Ishikawa (cell line): Measurements from ENCODE around the gene C12orf75.

Source experiments
- CEBPB ChIP-seq: IDR thresholded peaks from 2 replicates; pipeline ENCODE4 v1.6.1; 2012
- CREB1 ChIP-seq: IDR thresholded peaks from 2 replicates; pipeline ENCODE4 v1.6.1; 2012; ENCODE audit warnings: low read depth
- EGR1 ChIP-seq: IDR thresholded peaks from 2 replicates; pipeline ENCODE4 v1.6.1; 2012
- EP300 ChIP-seq: IDR thresholded peaks from 2 replicates; pipeline ENCODE4 v1.6.1; 2012; ENCODE audit warnings: borderline replicate concordance
- FOXM1 ChIP-seq: IDR thresholded peaks from 2 replicates; pipeline ENCODE4 v1.6.1; 2012; ENCODE audit warnings: low read depth, borderline replicate concordance
- MAX ChIP-seq: IDR thresholded peaks from 2 replicates; pipeline ENCODE4 v1.6.1; 2012
- NFIC ChIP-seq: IDR thresholded peaks from 2 replicates; pipeline ENCODE4 v1.6.1; 2012
- RAD21 ChIP-seq: IDR thresholded peaks from 2 replicates; pipeline ENCODE4 v1.6.1; 2012; ENCODE audit warnings: low read depth
- REST ChIP-seq: IDR thresholded peaks from 2 replicates; pipeline ENCODE4 v1.6.1; 2012; ENCODE audit warnings: low read depth, mild to moderate bottlenecking
- TAF1 ChIP-seq: IDR thresholded peaks from 2 replicates; pipeline ENCODE4 v1.6.1; 2012; ENCODE audit warnings: low read depth, mild to moderate bottlenecking
- TCF12 ChIP-seq: IDR thresholded peaks from 2 replicates; pipeline ENCODE4 v1.6.1; 2012; ENCODE audit warnings: low read depth
- TEAD4 ChIP-seq: IDR thresholded peaks from 2 replicates; pipeline ENCODE4 v1.6.1; 2012
- USF1 ChIP-seq: IDR thresholded peaks from 2 replicates; pipeline ENCODE4 v1.6.1; 2012
- YY1 ChIP-seq: IDR thresholded peaks from 2 replicates; pipeline ENCODE4 v1.6.1; 2012; ENCODE audit warnings: low read depth
- ZBTB7A ChIP-seq: IDR thresholded peaks from 2 replicates; pipeline ENCODE4 v1.6.1; 2012; ENCODE audit warnings: low read depth

C12orf75 gene

GRCh38 chr12:105391231-105391630 lies 60.7 kb downstream of the C12orf75 start:
- no peak for TF ChIP-seq NFIC
- no peak for TF ChIP-seq CEBPB
- TF ChIP-seq TCF12: no peak
- no peak for TF ChIP-seq CREB1
- no peak for TF ChIP-seq TAF1
- TF ChIP-seq REST: no peak
- no peak for TF ChIP-seq RAD21
- no peak for TF ChIP-seq EGR1
- TF ChIP-seq TEAD4: no peak
- TF ChIP-seq ZBTB7A: no peak
- no peak for TF ChIP-seq EP300
- no peak for TF ChIP-seq USF1
- no peak for TF ChIP-seq FOXM1

- no peak for TF ChIP-seq USF1
- TF ChIP-seq FOXM1: no peak
- no peak for TF ChIP-seq CREB1
- no peak for TF ChIP-seq EP300
- TF ChIP-seq EGR1: no peak
- no peak for TF ChIP-seq REST
- no peak for TF ChIP-seq TCF12
- no peak for TF ChIP-seq TAF1
- TF ChIP-seq YY1: no peak
- TF ChIP-seq TEAD4: no peak
Measured at GRCh38 chr12:105393587-105393986, 63.1 kb downstream of the C12orf75 start.

- TF ChIP-seq REST (no peak), USF1 (no peak), CEBPB (no peak), FOXM1 (no peak), RAD21 (no peak), TAF1 (no peak), TEAD4 (no peak), EP300 (no peak), ZBTB7A (no peak), EGR1 (no peak), TCF12 (no peak)
Measured at GRCh38 chr12:105396024-105396423, 65.5 kb downstream of the C12orf75 start.

GRCh38 chr12:105396983-105397382 lies 66.5 kb downstream of the C12orf75 start:
- no peak for TF ChIP-seq CREB1
- no peak for TF ChIP-seq CEBPB
- TF ChIP-seq TEAD4: no peak
- no peak for TF ChIP-seq NFIC
- no peak for TF ChIP-seq FOXM1
- no peak for TF ChIP-seq RAD21
- TF ChIP-seq REST: no peak
- TF ChIP-seq USF1: no peak
- TF ChIP-seq YY1: no peak
- no peak for TF ChIP-seq ZBTB7A
- no peak for TF ChIP-seq TAF1
- TF ChIP-seq MAX: no peak
- no peak for TF ChIP-seq EP300
- TF ChIP-seq EGR1: no peak
- TF ChIP-seq TCF12: no peak
